AG04450 (cell line): Measurements from ENCODE around the gene ABHD14A. TPM values are rescaled to one million over a fixed set of nuclear protein-coding genes. Genes with fewer than 3 reads are reported as not detected.

Source experiments
- CTCF ChIA-PET: fragments of 300-600, 350-600 bp; formaldehyde crosslinking; extraction: SDS; loops from one replicate; lab custom pipeline; 2022; ENCODE audit warnings: antibody characterized with exemption, inconsistent platforms; lab: Charles Lee
- POLR2A ChIA-PET: fragments of 350-600 bp; formaldehyde crosslinking; extraction: SDS; loops from one replicate; lab custom pipeline; 2021; ENCODE audit warnings: antibody characterized with exemption, inconsistent platforms; lab: Yijun Ruan, JAX
- DNase-seq: peaks from one replicate; pipeline ENCODE4 v3.0.0-alpha.2; 2011; ENCODE audit warnings: low read depth, low spot score
- H3K27ac ChIP-seq: one replicate; pipeline ENCODE4 v1.5.1; 2012; ENCODE audit warnings: low read depth, low read length, control low read depth
- H3K27me3 ChIP-seq: one replicate; pipeline ENCODE4 v1.6.0; 2012; ENCODE audit warnings: low read length; ENCODE audit not compliant: control insufficient read depth, insufficient read depth
- H3K4me3 ChIP-seq: 2 replicates; pipeline ENCODE4 v1.5.1; 2011; ENCODE audit warnings: mild to moderate bottlenecking, low read depth, low read length, control low read depth
- H3K9me3 ChIP-seq: 2 replicates; pipeline ENCODE4 v1.5.1; 2012; ENCODE audit warnings: low read length; ENCODE audit not compliant: control insufficient read depth, insufficient read depth
- CTCF ChIP-seq: IDR thresholded peaks from 2 replicates; pipeline ENCODE4 v1.5.1; 2011; ENCODE audit warnings: low read depth, low read length, control low read depth, inconsistent platforms
- polyA plus RNA-seq: library from polyadenylated mRNA; depleted of rRNA; stranded (reverse); fragments of >200 nt; gene quantifications from 2 replicates; pipeline ENCODE4 v1.2.3, GENCODE V29; 2011

ABHD14A gene
- polyA plus RNA-seq, 1 experiment, result 8.2 TPM

GRCh38 chr3:52023860-52024764, 49.2 kb downstream of the ABHD14A start:
- TF ChIP-seq CTCF, result no peak
- H3K9me3 ChIP-seq, result no peaks in the 10 kb centered on the region; the same call in 1 of the 2 replicates
- H3K27me3 ChIP-seq, result no peaks in the 10 kb centered on the region
- ChIA-PET POLR2A (no interaction called here), CTCF (no interaction called here)
- no peak for DNase-seq
- no peak overlapping the region for H3K4me3 ChIP-seq
- H3K27ac ChIP-seq, result no peak overlapping the region

- no peak for DNase-seq
- Histone ChIP-seq H3K27ac (no peak overlapping the region), H3K4me3 (no peak overlapping the region), H3K27me3 (no peaks in the 10 kb centered on the region), H3K9me3 (no peaks in the 10 kb centered on the region)
- ChIA-PET CTCF (interaction anchor here (0.9 kb wide), 1 partner anchor 196 kb away, joined by 3 read pairs; no protein-coding TSS in a partner anchor), POLR2A (no interaction called here)
- no peak for TF ChIP-seq CTCF
Measured at GRCh38 chr3:52024765-52025452, 50.0 kb downstream of the ABHD14A start.

GRCh38 chr3:52025453-52025852, 50.6 kb downstream of the ABHD14A start:
- ChIA-PET CTCF (interaction anchor here (0.9 kb wide), 1 partner anchor 195 kb away, joined by 3 read pairs; no protein-coding TSS in a partner anchor), POLR2A (no interaction called here)
- no peak for DNase-seq
- H3K27me3 ChIP-seq, result no peaks in the 10 kb centered on the region
- H3K4me3 ChIP-seq, result no peak overlapping the region
- TF ChIP-seq CTCF, result no peak
- no peak overlapping the region for H3K27ac ChIP-seq
- H3K9me3 ChIP-seq, result no peaks in the 10 kb centered on the region

GRCh38 chr3:52026041-52026440, 51.2 kb downstream of the ABHD14A start:
- DNase-seq, result no peak
- no peaks in the 10 kb centered on the region for H3K27me3 ChIP-seq
- POLR2A ChIA-PET, result no interaction called here
- H3K9me3 ChIP-seq, result no peaks in the 10 kb centered on the region
- CTCF ChIA-PET, result no interaction called here
- no peak overlapping the region for H3K27ac ChIP-seq
- no peak for TF ChIP-seq CTCF
- H3K4me3 ChIP-seq, result no peak overlapping the region
